ENCODE results near the gene SMOC2. TPM values are rescaled to one million over a fixed set of nuclear protein-coding genes. Genes with fewer than 3 reads are reported as not detected.

The SMOC2 gene
- total and polyA plus RNA-seq, 2 of the 4 experiments (the other 2 are of a cell fraction): not detected

DNA sequence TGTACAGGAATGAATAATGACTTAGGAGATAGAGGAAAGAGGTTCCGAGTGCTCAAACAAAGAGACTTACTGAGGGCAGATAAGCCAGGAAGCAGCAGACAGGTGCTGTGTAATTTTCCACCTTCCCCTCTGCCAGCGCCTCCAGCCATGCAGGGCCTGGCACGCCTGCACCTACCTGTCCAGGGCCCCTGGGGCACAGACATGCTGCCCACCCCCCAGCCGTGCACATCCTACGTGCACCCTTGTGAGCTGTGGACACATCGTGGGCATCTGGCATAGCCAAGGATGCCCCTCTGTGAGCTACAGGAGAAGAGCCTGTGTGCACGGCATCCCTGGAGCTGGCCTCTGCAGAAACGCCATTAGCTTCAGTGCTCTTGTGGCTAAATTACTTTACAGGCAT, 7.1 kb upstream of the SMOC2 start:
- H3K14ac ChIP-seq (replicated peaks; ENCODE audit: low read depth, low read length): no peak overlapping the region
- H3K27ac ChIP-seq (ENCODE audit: insufficient read depth, low read length): no peak overlapping the region
- no peak overlapping the region for H2AFZ ChIP-seq (replicated peaks; ENCODE audit: low read length, poor library complexity)
- no peak overlapping the region for H3K23ac ChIP-seq (ENCODE audit: low read depth, low read length)
- H3K4me2 ChIP-seq (ENCODE audit: low read depth, low read length): no peak overlapping the region
- no peak overlapping the region for H3K9ac ChIP-seq (ENCODE audit: low read depth, low read length)
- DNase-seq: no peak
- no peaks in the 10 kb centered on the region for H3K36me3 ChIP-seq (ENCODE audit: control insufficient read depth, insufficient read depth, low read length)
- H2BK120ac ChIP-seq (ENCODE audit: low read depth, low read length): no peak overlapping the region
- H3K56ac ChIP-seq (ENCODE audit: extremely low read depth, insufficient read depth, low read length): no peak overlapping the region
- TF ChIP-seq CHD1 (IDR thresholded peaks at IDR 0.05; ENCODE audit: low read depth, low read length) (no peak), FOS (IDR thresholded peaks at IDR 0.05; ENCODE audit: low read depth, low read length) (no peak), SMC3 (IDR thresholded peaks at IDR 0.05; ENCODE audit: low read depth, low read length) (no peak), RAD21 (IDR thresholded peaks at IDR 0.05; ENCODE audit: low read length) (no peak), USF2 (IDR thresholded peaks at IDR 0.05; ENCODE audit: low read depth, low read length) (no peak), MXI1 (IDR thresholded peaks at IDR 0.05; ENCODE audit: borderline replicate concordance, low read depth, low read length) (no peak), NFE2L2 (IDR thresholded peaks at IDR 0.05; ENCODE audit: low read depth, low read length) (no peak), MAZ (IDR thresholded peaks at IDR 0.05; ENCODE audit: borderline replicate concordance, low read depth, low read length) (no peak), RFX5 (IDR thresholded peaks at IDR 0.05; ENCODE audit: low read depth, low read length) (no peak), MAFK (IDR thresholded peaks at IDR 0.05; ENCODE audit: low read depth, low read length) (no peak), POLR2A (IDR thresholded peaks at IDR 0.05; ENCODE audit: low read depth, low read length) (no peak), RCOR1 (IDR thresholded peaks at IDR 0.05; ENCODE audit: insufficient replicate concordance, low read length) (no peak), BHLHE40 (IDR thresholded peaks at IDR 0.05; ENCODE audit: low read depth, low read length) (no peak), CEBPB (IDR thresholded peaks at IDR 0.05; ENCODE audit: low read depth, low read length) (no peak)
- TF ChIP-seq, protein P1, sequence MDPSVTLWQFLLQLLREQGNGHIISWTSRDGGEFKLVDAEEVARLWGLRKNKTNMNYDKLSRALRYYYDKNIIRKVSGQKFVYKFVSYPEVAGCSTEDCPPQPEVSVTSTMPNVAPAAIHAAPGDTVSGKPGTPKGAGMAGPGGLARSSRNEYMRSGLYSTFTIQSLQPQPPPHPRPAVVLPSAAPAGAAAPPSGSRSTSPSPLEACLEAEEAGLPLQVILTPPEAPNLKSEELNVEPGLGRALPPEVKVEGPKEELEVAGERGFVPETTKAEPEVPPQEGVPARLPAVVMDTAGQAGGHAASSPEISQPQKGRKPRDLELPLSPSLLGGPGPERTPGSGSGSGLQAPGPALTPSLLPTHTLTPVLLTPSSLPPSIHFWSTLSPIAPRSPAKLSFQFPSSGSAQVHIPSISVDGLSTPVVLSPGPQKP (IDR thresholded peaks at IDR 0.05; ENCODE audit: borderline replicate concordance, low read depth, low read length): no peak
- TF ChIP-seq, protein P2, sequence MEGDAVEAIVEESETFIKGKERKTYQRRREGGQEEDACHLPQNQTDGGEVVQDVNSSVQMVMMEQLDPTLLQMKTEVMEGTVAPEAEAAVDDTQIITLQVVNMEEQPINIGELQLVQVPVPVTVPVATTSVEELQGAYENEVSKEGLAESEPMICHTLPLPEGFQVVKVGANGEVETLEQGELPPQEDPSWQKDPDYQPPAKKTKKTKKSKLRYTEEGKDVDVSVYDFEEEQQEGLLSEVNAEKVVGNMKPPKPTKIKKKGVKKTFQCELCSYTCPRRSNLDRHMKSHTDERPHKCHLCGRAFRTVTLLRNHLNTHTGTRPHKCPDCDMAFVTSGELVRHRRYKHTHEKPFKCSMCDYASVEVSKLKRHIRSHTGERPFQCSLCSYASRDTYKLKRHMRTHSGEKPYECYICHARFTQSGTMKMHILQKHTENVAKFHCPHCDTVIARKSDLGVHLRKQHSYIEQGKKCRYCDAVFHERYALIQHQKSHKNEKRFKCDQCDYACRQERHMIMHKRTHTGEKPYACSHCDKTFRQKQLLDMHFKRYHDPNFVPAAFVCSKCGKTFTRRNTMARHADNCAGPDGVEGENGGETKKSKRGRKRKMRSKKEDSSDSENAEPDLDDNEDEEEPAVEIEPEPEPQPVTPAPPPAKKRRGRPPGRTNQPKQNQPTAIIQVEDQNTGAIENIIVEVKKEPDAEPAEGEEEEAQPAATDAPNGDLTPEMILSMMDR (conservative IDR thresholded peaks at IDR 0.05; ENCODE audit: low read depth, low read length): no peak
- H3K79me1 ChIP-seq (ENCODE audit: low read depth in 1 of 2, low read length in 2 of 2): no peaks in the 10 kb centered on the region
- H2AK5ac ChIP-seq (ENCODE audit: low read depth, low read length): no peak overlapping the region
- H2BK5ac ChIP-seq (ENCODE audit: low read depth, low read length, poor library complexity, severe bottlenecking): no peak overlapping the region
- H3K9me3 ChIP-seq (ENCODE audit: control insufficient read depth, insufficient read depth, low read length): peaks cover 28% of the 10 kb centered on the region
- no peak for ATAC-seq (ENCODE audit: low read depth)
- no CpG with 5 or more reads among the region's 8 CpGs for WGBS, 2 experiments (ENCODE audit: extremely low coverage in 2 of 2, insufficient read length in 1 of 2)
- no peak overlapping the region for H2AK9ac ChIP-seq (replicated peaks; ENCODE audit: low read depth, low read length, poor library complexity)
- no peak overlapping the region for H2BK15ac ChIP-seq (ENCODE audit: low read depth, low read length)
- ChIA-PET CTCF (interaction anchor here (0.8 kb wide), 1 partner anchor 48 kb away, joined by 3 read pairs; no protein-coding TSS in a partner anchor), POLR2A (ENCODE audit: unreplicated experiment) (no interaction called here)
- in situ Hi-C loops (cut with MboI; ENCODE audit: low sequenced_read_pairs) (no loop called here), dilution Hi-C loops (cut with HindIII; ENCODE audit: low sequenced_read_pairs, unreplicated experiment) (no loop called here), intact Hi-C loops (cut with micrococcal nuclease) (no loop called here)
- no peak overlapping the region for H3K4me3 ChIP-seq (ENCODE audit: insufficient read depth, low read depth, low read length)
- H4K8ac ChIP-seq (ENCODE audit: low read depth in 2 of 2, low read length in 2 of 2): no peak overlapping the region
- no peaks in the 10 kb centered on the region for H3K27me3 ChIP-seq (ENCODE audit: control insufficient read depth, insufficient read depth, low read length)
- no peak overlapping the region for H3K18ac ChIP-seq (ENCODE audit: low read depth, low read length)
- no peak overlapping the region for H3K4ac ChIP-seq (ENCODE audit: low read depth, low read length)
- H2BK20ac ChIP-seq (ENCODE audit: low read depth, low read length): no peak overlapping the region
- BruUV-seq (replicated peaks): no TSS peak
- H3K4me1 ChIP-seq (ENCODE audit: control insufficient read depth, insufficient read depth, low read length): no peaks in the 10 kb centered on the region
- no peaks in the 10 kb centered on the region for H4K20me1 ChIP-seq (ENCODE audit: insufficient read depth, low read length)
- H4K91ac ChIP-seq (ENCODE audit: insufficient read depth, low read depth, low read length): no peak overlapping the region
- H4K5ac ChIP-seq (ENCODE audit: low read depth, low read length): no peak overlapping the region
- no peaks in the 10 kb centered on the region for H3K9me1 ChIP-seq (ENCODE audit: insufficient read depth, low read length)

Data from IMR-90 (cell line).